ENCODE data around the gene CCNF. TPM values are rescaled to one million over a fixed set of nuclear protein-coding genes. Genes with fewer than 3 reads are reported as not detected.
A peak's percentile ranks its signal among the peaks of the same experiment; 100 is the strongest.

The CCNF gene
- total and polyA plus RNA-seq, 2 of the 8 experiments (the other 6 are each of a cell fraction or from before 2014, with no cell fraction given), result 15.4 to 54.3 TPM

DNA sequence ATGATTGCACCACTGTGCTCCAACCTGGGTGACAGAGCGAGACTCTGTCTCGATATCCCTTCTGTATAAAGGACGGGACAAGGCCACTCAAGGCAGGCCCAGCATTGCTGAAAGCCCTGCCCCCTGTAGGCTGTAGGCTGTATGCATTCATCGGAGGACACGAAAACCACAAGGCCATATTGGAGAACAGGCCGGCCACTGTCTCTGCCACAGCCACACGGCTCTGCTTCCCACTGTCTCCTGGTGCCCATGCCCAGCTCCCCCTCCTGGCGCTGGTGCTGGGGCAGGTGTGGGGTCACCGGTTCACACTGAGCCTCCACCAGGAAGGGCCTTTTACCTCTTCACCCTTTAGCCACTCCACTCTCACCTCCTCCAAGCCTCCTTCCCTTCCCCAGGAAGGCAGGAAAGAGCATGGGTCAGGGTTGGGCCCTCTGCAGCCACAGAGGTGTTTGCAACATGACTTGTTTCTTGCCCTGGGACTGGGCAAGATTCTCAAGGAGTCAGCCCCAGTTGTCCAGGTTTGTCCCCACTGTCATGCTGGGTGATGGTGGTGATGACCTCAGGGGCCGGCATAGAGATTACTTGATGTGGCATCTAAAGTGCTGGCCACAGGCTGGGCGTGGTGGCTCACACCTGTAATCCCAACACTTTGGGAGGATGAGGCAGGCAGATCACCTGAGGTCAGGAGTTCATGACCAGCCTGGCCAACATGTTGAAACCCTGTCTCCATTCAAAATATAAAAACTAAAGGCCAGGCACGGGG is 36.6 kb downstream of the CCNF start (continued):
- TF ChIP-seq RBBP5 (IDR thresholded peaks at IDR 0.05; ENCODE audit: borderline replicate concordance, low read depth, low read length), result no peak
- TF ChIP-seq, protein P1, sequence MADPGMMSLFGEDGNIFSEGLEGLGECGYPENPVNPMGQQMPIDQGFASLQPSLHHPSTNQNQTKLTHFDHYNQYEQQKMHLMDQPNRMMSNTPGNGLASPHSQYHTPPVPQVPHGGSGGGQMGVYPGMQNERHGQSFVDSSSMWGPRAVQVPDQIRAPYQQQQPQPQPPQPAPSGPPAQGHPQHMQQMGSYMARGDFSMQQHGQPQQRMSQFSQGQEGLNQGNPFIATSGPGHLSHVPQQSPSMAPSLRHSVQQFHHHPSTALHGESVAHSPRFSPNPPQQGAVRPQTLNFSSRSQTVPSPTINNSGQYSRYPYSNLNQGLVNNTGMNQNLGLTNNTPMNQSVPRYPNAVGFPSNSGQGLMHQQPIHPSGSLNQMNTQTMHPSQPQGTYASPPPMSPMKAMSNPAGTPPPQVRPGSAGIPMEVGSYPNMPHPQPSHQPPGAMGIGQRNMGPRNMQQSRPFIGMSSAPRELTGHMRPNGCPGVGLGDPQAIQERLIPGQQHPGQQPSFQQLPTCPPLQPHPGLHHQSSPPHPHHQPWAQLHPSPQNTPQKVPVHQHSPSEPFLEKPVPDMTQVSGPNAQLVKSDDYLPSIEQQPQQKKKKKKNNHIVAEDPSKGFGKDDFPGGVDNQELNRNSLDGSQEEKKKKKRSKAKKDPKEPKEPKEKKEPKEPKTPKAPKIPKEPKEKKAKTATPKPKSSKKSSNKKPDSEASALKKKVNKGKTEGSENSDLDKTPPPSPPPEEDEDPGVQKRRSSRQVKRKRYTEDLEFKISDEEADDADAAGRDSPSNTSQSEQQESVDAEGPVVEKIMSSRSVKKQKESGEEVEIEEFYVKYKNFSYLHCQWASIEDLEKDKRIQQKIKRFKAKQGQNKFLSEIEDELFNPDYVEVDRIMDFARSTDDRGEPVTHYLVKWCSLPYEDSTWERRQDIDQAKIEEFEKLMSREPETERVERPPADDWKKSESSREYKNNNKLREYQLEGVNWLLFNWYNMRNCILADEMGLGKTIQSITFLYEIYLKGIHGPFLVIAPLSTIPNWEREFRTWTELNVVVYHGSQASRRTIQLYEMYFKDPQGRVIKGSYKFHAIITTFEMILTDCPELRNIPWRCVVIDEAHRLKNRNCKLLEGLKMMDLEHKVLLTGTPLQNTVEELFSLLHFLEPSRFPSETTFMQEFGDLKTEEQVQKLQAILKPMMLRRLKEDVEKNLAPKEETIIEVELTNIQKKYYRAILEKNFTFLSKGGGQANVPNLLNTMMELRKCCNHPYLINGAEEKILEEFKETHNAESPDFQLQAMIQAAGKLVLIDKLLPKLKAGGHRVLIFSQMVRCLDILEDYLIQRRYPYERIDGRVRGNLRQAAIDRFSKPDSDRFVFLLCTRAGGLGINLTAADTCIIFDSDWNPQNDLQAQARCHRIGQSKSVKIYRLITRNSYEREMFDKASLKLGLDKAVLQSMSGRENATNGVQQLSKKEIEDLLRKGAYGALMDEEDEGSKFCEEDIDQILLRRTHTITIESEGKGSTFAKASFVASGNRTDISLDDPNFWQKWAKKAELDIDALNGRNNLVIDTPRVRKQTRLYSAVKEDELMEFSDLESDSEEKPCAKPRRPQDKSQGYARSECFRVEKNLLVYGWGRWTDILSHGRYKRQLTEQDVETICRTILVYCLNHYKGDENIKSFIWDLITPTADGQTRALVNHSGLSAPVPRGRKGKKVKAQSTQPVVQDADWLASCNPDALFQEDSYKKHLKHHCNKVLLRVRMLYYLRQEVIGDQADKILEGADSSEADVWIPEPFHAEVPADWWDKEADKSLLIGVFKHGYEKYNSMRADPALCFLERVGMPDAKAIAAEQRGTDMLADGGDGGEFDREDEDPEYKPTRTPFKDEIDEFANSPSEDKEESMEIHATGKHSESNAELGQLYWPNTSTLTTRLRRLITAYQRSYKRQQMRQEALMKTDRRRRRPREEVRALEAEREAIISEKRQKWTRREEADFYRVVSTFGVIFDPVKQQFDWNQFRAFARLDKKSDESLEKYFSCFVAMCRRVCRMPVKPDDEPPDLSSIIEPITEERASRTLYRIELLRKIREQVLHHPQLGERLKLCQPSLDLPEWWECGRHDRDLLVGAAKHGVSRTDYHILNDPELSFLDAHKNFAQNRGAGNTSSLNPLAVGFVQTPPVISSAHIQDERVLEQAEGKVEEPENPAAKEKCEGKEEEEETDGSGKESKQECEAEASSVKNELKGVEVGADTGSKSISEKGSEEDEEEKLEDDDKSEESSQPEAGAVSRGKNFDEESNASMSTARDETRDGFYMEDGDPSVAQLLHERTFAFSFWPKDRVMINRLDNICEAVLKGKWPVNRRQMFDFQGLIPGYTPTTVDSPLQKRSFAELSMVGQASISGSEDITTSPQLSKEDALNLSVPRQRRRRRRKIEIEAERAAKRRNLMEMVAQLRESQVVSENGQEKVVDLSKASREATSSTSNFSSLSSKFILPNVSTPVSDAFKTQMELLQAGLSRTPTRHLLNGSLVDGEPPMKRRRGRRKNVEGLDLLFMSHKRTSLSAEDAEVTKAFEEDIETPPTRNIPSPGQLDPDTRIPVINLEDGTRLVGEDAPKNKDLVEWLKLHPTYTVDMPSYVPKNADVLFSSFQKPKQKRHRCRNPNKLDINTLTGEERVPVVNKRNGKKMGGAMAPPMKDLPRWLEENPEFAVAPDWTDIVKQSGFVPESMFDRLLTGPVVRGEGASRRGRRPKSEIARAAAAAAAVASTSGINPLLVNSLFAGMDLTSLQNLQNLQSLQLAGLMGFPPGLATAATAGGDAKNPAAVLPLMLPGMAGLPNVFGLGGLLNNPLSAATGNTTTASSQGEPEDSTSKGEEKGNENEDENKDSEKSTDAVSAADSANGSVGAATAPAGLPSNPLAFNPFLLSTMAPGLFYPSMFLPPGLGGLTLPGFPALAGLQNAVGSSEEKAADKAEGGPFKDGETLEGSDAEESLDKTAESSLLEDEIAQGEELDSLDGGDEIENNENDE (IDR thresholded peaks at IDR 0.05; ENCODE audit: insufficient replicate concordance, low read length), result no peak
- no peak for TF ChIP-seq BACH1 (IDR thresholded peaks at IDR 0.05; ENCODE audit: low read length)
- TF ChIP-seq CHD1 (IDR thresholded peaks at IDR 0.05; ENCODE audit: low read depth, low read length), result no peak
- TF ChIP-seq TCF12 (IDR thresholded peaks at IDR 0.05; ENCODE audit: low read depth, low read length), result no peak
- no peak for TF ChIP-seq CTBP2 (IDR thresholded peaks at IDR 0.05; ENCODE audit: borderline replicate concordance, insufficient read depth, insufficient read length, low read length)
- no peak for TF ChIP-seq CREB1 (IDR thresholded peaks at IDR 0.05)
- TF ChIP-seq ZNF274 (IDR thresholded peaks at IDR 0.05; ENCODE audit: borderline replicate concordance, extremely low read depth, low read length), result no peak
- TF ChIP-seq NRF1 (IDR thresholded peaks at IDR 0.05; ENCODE audit: low read depth, low read length), result no peak
- 0 out of 3 replicates have a peak, but pooled peaks of 1 of the 2 experiments have one; percentile 18 for TF ChIP-seq POLR2A (IDR thresholded peaks at IDR 0.05; ENCODE audit: control extremely low read depth in 1 of 2, low read depth in 2 of 2, low read length in 2 of 2)
- TF ChIP-seq GTF2F1 (IDR thresholded peaks at IDR 0.05; ENCODE audit: borderline replicate concordance, low read depth, low read length), result no peak
